ENCODE measurements around the gene FERMT3. TPM values are rescaled to one million over a fixed set of nuclear protein-coding genes. Genes with fewer than 3 reads are reported as not detected.

Gene FERMT3
- total RNA-seq, 6 experiments from 2014 or later, result 5.1 to 17.3 (median 8.1) TPM

- peak within 1 kb of the TSS; percentile 65 to 90 (median 74) for H3K27ac ChIP-seq
- TF ChIP-seq POLR2A (IDR thresholded peaks at IDR 0.05) (peak; percentile 44), CTCF (IDR thresholded peaks at IDR 0.05) (no peak)
- H3K4me3 ChIP-seq, result peak within 1 kb of the TSS; percentile 71 to 78 (median 71)
- no peaks in the 10 kb centered on the region for H3K9me3 ChIP-seq
- no peaks in the 10 kb centered on the region for H3K36me3 ChIP-seq
- ATAC-seq (peak; percentile 68 to 75 (median 74)), DNase-seq (peak; percentile 94 to 96 (median 95))
- H3K4me1 ChIP-seq, result peaks cover under 1 to 28% (median 13%) of the 10 kb centered on the region in 4 donors
- no peaks in the 10 kb centered on the region for H3K27me3 ChIP-seq
- 0% methylated on average over 26 of the region's 62 CpGs for WGBS (ENCODE audit: insufficient coverage, low coverage, low lambda C conversion rate, missing lambda C conversion rate)
- intact Hi-C loops (cut with DNase I), result no loop called here
These were observed 23.9 kb downstream of the FERMT3 start, which contains the start of gene DNAJC4 for GRCh38 chr11:64230171-64230984. DNAJC4 (plus strand) TSS chr11:64230548; CDS start chr11:64230855, 307 bp downstream.

GRCh38 chr11:64230985-64231365 lies 24.5 kb downstream of the FERMT3 start:
- DNase-seq (no peak), ATAC-seq (no peak)
- Histone ChIP-seq H3K27me3 (no peaks in the 10 kb centered on the region), H3K36me3 (no peaks in the 10 kb centered on the region), H3K4me3 (peak overlapping the region; percentile 71 to 78 (median 71)), H3K9me3 (no peaks in the 10 kb centered on the region), H3K27ac (peak overlapping the region; percentile 65 to 90 (median 74)), H3K4me1 (peaks cover 0 to 27% (median 13%) of the 10 kb centered on the region in 4 donors)
- intact Hi-C loops (cut with DNase I), result no loop called here
- 7% methylated on average over 6 of the region's 8 CpGs for WGBS (ENCODE audit: insufficient coverage, low coverage, low lambda C conversion rate, missing lambda C conversion rate)
- no peak for TF ChIP-seq POLR2A (IDR thresholded peaks at IDR 0.05)
- TF ChIP-seq CTCF (IDR thresholded peaks at IDR 0.05), result no peak

- H3K9me3 ChIP-seq, result no peaks in the 10 kb centered on the region
- WGBS (ENCODE audit: insufficient coverage, low coverage, low lambda C conversion rate, missing lambda C conversion rate), result 81% methylated on average over 7 of the region's 7 CpGs
- no peaks in the 10 kb centered on the region for H3K36me3 ChIP-seq
- TF ChIP-seq POLR2A (IDR thresholded peaks at IDR 0.05) (no peak), CTCF (IDR thresholded peaks at IDR 0.05) (no peak)
- H3K4me3 ChIP-seq, result no peak overlapping the region
- no peaks in the 10 kb centered on the region for H3K27me3 ChIP-seq
- ATAC-seq, result no peak
- intact Hi-C loops (cut with DNase I), result no loop called here
- H3K27ac ChIP-seq, result no peak overlapping the region
- no peak for DNase-seq
- H3K4me1 ChIP-seq, result peaks cover 0 to 26% (median 13%) of the 10 kb centered on the region in 4 donors
These were observed 25.0 kb downstream of the FERMT3 start for GRCh38 chr11:64231546-64231945.

GRCh38 chr11:64232182-64232966 lies 25.9 kb downstream of the FERMT3 start:
- Histone ChIP-seq H3K9me3 (no peaks in the 10 kb centered on the region), H3K27ac (no peak overlapping the region)
- intact Hi-C loops (cut with DNase I), result no loop called here

More at GRCh38 chr11:64232182-64232966, 25.9 kb downstream of the FERMT3 start:
- 69% methylated on average over 3 of the region's 15 CpGs for WGBS (ENCODE audit: insufficient coverage, low coverage, low lambda C conversion rate, missing lambda C conversion rate)
- no peak for ATAC-seq
- Histone ChIP-seq H3K4me3 (no peak overlapping the region), H3K27me3 (no peaks in the 10 kb centered on the region), H3K4me1 (peaks cover 0 to 22% (median 7%) of the 10 kb centered on the region in 4 donors), H3K36me3 (no peaks in the 10 kb centered on the region)
- TF ChIP-seq CTCF (IDR thresholded peaks at IDR 0.05) (no peak), POLR2A (IDR thresholded peaks at IDR 0.05) (no peak)
- peak in 1 of 3 donors; percentile 56 for DNase-seq
